CD4-positive, alpha-beta memory T cell (primary cell): ENCODE results near the gene CDC42BPB. TPM values are rescaled to one million over a fixed set of nuclear protein-coding genes. Genes with fewer than 3 reads are reported as not detected.

Experiments used
- CTCF ChIA-PET: fragments of 350-600 bp; sonication (Branson Sonifier 250); formaldehyde crosslinking; loops from one replicate; lab custom pipeline; 2021; ENCODE audit warnings: inconsistent platforms; ENCODE audit not compliant: partially characterized antibody; lab: Charles Lee
- POLR2A ChIA-PET: fragments of 350-600 bp; sonication (Branson Sonifier 250); formaldehyde crosslinking; loops from one replicate; lab custom pipeline; 2021; ENCODE audit not compliant: partially characterized antibody; lab: Charles Lee
- DNase-seq, 5 donors: peaks; one replicate each; pipeline versions ENCODE4 v3.0.0 to v3.0.0-alpha.2; 2020 to 2022; ENCODE audit warnings: mixed read lengths in 1 of 5
- H3K27ac ChIP-seq: one replicate; pipeline ENCODE4 v1.7.0; 2013; ENCODE audit warnings: low read depth, low read length
- H3K27me3 ChIP-seq: 2 replicates; pipeline ENCODE4 v1.7.0; 2013; ENCODE audit warnings: mild to moderate bottlenecking, low read length, moderate library complexity; ENCODE audit not compliant: insufficient read depth
- H3K36me3 ChIP-seq: 2 replicates; pipeline ENCODE4 v1.7.0; 2013; ENCODE audit warnings: mild to moderate bottlenecking, low read length, moderate library complexity; ENCODE audit not compliant: insufficient read depth
- H3K4me1 ChIP-seq: 2 replicates; pipeline ENCODE4 v1.7.0; 2013; ENCODE audit warnings: mild to moderate bottlenecking, low read length, moderate library complexity; ENCODE audit not compliant: insufficient read depth
- H3K4me3 ChIP-seq, 2 donors: one replicate each; pipeline ENCODE4 v1.7.0; 2013; ENCODE audit warnings: low read length in 2 of 2, mild to moderate bottlenecking in 1 of 2
- H3K9me3 ChIP-seq, 2 donors: one replicate each; pipeline ENCODE4 v1.7.0; 2013; ENCODE audit warnings: low read length in 2 of 2, control low read depth in 1 of 2; ENCODE audit not compliant: control insufficient read depth in 1 of 2
- H3K27ac Mint-ChIP-seq, 7 donors: one replicate each; pipeline ENCODE4 v1.8.0; 2020 to 2021; ENCODE audit warnings: mixed read lengths in 7 of 7, mild to moderate bottlenecking in 6 of 7, inconsistent platforms in 3 of 7, moderate library complexity in 3 of 7
- H3K27me3 Mint-ChIP-seq, 2 donors: one replicate each; pipeline ENCODE4 v1.8.0; 2020 to 2021; ENCODE audit warnings: mixed read lengths in 2 of 2
- H3K36me3 Mint-ChIP-seq, 2 donors: one replicate each; pipeline ENCODE4 v1.8.0; 2020 to 2021; ENCODE audit warnings: mixed read lengths in 2 of 2, inconsistent platforms in 1 of 2, mild to moderate bottlenecking in 1 of 2
- H3K4me1 Mint-ChIP-seq, 4 donors: one replicate each; pipeline ENCODE4 v1.8.0; 2020 to 2021; ENCODE audit warnings: mixed read lengths in 4 of 4, mild to moderate bottlenecking in 1 of 4
- H3K4me3 Mint-ChIP-seq, 8 donors: one replicate each; pipeline ENCODE4 v1.8.0; 2020 to 2021; ENCODE audit warnings: mixed read lengths in 8 of 8, mild to moderate bottlenecking in 7 of 8, moderate library complexity in 6 of 8, inconsistent platforms in 3 of 8
- H3K9me3 Mint-ChIP-seq, 8 donors: one replicate each; pipeline ENCODE4 v1.8.0; 2020 to 2021; ENCODE audit warnings: mixed read lengths in 8 of 8, mild to moderate bottlenecking in 5 of 8, inconsistent platforms in 3 of 8, moderate library complexity in 1 of 8
- intact Hi-C: fragments of 100-400 bp; cut with micrococcal nuclease; formaldehyde crosslinking; loops from one replicate; pipeline ENCODE4 v1.15.1; 2023
- polyA plus RNA-seq, 2 donors: library from polyadenylated mRNA; unstranded; fragments of 300-500 nt; fragmentation: Illumina TruSeq; gene quantifications; one replicate each; pipeline ENCODE4 v1.2.3, GENCODE V29; 2021
- total RNA-seq, 2 experiments: library from RNA; stranded (reverse); gene quantifications; one replicate each; pipeline ENCODE4 v1.2.3, GENCODE V29; 2021

The CDC42BPB gene, protein sequence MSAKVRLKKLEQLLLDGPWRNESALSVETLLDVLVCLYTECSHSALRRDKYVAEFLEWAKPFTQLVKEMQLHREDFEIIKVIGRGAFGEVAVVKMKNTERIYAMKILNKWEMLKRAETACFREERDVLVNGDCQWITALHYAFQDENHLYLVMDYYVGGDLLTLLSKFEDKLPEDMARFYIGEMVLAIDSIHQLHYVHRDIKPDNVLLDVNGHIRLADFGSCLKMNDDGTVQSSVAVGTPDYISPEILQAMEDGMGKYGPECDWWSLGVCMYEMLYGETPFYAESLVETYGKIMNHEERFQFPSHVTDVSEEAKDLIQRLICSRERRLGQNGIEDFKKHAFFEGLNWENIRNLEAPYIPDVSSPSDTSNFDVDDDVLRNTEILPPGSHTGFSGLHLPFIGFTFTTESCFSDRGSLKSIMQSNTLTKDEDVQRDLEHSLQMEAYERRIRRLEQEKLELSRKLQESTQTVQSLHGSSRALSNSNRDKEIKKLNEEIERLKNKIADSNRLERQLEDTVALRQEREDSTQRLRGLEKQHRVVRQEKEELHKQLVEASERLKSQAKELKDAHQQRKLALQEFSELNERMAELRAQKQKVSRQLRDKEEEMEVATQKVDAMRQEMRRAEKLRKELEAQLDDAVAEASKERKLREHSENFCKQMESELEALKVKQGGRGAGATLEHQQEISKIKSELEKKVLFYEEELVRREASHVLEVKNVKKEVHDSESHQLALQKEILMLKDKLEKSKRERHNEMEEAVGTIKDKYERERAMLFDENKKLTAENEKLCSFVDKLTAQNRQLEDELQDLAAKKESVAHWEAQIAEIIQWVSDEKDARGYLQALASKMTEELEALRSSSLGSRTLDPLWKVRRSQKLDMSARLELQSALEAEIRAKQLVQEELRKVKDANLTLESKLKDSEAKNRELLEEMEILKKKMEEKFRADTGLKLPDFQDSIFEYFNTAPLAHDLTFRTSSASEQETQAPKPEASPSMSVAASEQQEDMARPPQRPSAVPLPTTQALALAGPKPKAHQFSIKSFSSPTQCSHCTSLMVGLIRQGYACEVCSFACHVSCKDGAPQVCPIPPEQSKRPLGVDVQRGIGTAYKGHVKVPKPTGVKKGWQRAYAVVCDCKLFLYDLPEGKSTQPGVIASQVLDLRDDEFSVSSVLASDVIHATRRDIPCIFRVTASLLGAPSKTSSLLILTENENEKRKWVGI (N-terminal part only)
- total RNA-seq (1 to 10 TPM; 7.5 to 8.4 TPM), polyA plus RNA-seq (under 1 TPM; 0.02 to 0.80 TPM)

DNA sequence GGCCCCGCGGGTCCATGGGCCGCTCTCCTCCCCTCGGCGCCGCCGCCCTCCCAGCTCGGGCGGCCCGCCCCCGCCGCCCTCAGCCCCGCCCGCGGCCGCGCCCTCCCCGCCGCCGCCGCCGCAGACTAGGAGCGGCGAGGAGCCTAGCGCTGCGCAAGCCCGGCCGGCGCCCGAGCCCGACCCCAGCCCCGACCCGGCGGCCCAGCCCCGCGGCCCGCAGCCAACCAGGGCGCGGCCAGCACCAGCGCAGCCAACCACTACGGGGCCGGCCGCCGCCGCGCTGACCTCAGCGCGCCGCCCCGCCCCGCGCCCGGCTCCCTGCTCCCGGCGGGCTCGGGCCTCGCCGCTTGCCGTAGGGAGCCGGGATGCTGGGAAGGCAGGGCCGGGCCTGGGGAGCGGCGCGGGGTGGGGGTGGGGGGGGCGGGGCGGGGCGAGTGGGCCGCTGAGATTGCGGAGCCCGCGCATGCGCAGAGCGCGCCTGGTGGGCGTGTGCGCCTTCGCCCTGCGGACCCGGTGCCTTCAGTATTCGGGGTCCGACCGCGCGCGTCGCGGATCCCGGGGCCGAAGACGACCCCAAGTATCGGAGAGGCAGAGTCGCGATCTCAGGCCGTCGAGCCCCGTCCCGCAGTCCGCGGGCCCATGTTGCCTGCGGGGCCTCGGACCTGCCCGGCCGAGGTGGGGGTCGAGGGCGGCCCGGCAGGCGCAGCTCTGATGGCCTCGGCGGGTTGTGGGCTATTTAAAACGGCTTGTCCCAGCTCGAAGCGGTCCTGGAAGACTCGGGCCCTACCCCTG, at the start of gene CDC42BPB:
Gene CDC42BPB (minus strand): TSS at position 178 of the 792 bp plus-strand sequence. CDS start 376 bp downstream, outside the sequence.
- intact Hi-C loops = loop anchor here (1.0 to 10.0 kb wide), 2 partner anchors 18 to 283 kb away; partner anchors contain the start of gene TRAF3
- Histone ChIP-seq H3K4me1 (peaks cover 6% of the 10 kb centered on the region), H3K27ac (no peak within 1 kb of the TSS), H3K27me3 (no peaks in the 10 kb centered on the region), H3K36me3 (no peaks in the 10 kb centered on the region), H3K9me3 (no peaks in the 10 kb centered on the region), H3K4me3 (peak within 1 kb of the TSS in 1 of 2 donors; percentile 47)
- peak within 1 kb of the TSS in 2 of 7 donors; percentile 39 to 57 for H3K27ac Mint-ChIP-seq
- DNase-seq = peak; percentile 58 to 66 (median 64)
- H3K27me3 Mint-ChIP-seq = peaks cover 6 to 10% of the 10 kb centered on the region in 2 donors
- peak within 1 kb of the TSS; percentile 66 to 86 (median 79) for H3K4me3 Mint-ChIP-seq
- no peaks in the 10 kb centered on the region for H3K36me3 Mint-ChIP-seq
- peaks cover 9 to 13% (median 11%) of the 10 kb centered on the region in 4 donors for H3K4me1 Mint-ChIP-seq
- ChIA-PET POLR2A (interaction anchor here (1.0 to 1.2 kb wide), 2 partner anchors 108 to 276 kb away, joined by 3 to 4 read pairs; partner anchors contain the start of gene EIF5), CTCF (no interaction called here)
- peaks cover 0 to 2% (median 0%) of the 10 kb centered on the region in 8 donors for H3K9me3 Mint-ChIP-seq

DNA sequence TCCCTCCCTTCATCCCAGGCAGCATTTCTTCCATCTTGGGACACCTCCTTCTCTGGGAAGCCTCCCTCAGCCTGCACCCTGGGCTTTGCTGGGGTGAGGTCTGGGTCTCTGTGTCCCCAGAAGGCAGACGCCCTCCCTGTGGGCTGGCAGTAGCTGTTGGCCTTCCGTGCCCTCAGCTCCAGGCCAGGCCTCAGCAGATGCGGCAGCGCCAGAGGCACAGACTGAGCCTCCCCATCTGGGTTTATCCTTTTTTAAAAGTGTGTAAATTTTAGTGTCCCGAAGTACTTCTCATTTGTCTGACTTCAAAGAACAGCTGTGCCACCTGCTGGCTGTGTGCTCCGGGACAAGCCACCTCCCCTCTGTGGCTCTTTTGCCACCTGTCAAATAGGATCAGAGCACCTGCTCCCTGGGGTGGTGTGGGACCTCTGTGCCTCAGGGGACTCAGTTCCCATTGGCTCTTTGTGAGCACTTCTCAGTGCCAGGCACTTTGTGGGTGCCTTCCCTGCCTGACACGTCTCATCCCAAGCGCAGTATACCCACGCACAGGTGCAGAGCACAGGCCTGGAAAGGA, 48.3 kb upstream of the CDC42BPB start:
- Histone ChIP-seq H3K9me3 (no peaks in the 10 kb centered on the region), H3K36me3 (no peaks in the 10 kb centered on the region), H3K27me3 (peaks cover 8% of the 10 kb centered on the region), H3K27ac (no peak overlapping the region), H3K4me3 (no peak overlapping the region), H3K4me1 (peaks cover 13% of the 10 kb centered on the region)
- peaks cover 17 to 20% of the 10 kb centered on the region in 2 donors for H3K27me3 Mint-ChIP-seq
- H3K9me3 Mint-ChIP-seq = peaks cover 0 to 1% (median 0%) of the 10 kb centered on the region in 8 donors
- CTCF ChIA-PET = interaction anchor here (1.1 to 4.3 kb wide), 25 partner anchors 9 to 505 kb away, joined by 3 to 54 read pairs (median 4); partner anchors contain the start of gene EXOC3L4
- no peaks in the 10 kb centered on the region for H3K36me3 Mint-ChIP-seq
- no peak overlapping the region for H3K27ac Mint-ChIP-seq
- POLR2A ChIA-PET = no interaction called here
- DNase-seq = peak in 1 of 5 donors; percentile 13
- H3K4me1 Mint-ChIP-seq = peaks cover 4 to 21% (median 11%) of the 10 kb centered on the region in 4 donors
- intact Hi-C loops = loop anchor here (1.0 to 5.0 kb wide), 2 partner anchors 80 to 413 kb away; no protein-coding TSS in a partner anchor
- no peak overlapping the region for H3K4me3 Mint-ChIP-seq

DNA sequence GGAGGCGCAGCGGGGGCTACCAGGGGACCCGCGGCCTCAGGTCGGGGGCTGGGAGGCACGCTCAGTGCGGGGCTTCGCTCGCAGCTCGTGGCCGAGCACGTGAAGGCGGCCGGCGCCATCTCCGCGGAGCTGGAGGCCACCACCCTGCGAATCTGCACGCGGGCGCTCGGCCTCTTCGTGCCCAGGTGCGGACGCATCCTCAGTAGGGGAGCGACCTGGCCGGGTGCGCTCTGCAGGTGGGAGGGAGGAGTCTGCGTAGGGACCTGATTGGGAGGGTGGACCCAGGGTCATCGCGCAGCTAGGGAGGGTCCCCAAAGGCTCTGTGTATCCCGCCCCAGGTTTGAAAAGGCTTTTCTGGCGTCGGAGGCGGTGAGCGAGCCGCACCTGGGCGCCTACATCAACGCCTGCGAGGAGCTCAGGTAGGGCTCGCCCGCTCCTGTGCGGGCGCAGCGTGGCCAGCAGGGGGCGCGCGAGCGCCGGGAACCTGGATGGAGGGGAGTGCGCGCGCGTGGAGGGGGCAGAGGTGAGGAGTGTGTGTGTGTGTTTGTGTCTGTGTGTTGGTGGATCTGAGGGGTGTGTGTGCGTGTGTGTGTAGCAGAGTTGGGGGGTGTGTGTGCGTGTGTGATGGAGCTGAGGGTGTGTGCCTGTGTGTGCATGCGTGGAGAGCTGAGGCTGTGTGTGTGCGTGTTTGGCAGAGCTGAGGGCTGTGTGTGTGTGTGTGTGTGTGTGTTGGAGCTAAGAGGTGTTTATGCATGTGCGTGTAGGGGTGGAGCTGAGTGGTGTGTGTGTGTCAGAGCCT, 47.5 kb upstream of the CDC42BPB start:
- intact Hi-C loops = loop anchor here (1.0 to 5.0 kb wide), 2 partner anchors 80 to 413 kb away; no protein-coding TSS in a partner anchor
- peaks cover 0 to 1% (median 0%) of the 10 kb centered on the region in 8 donors for H3K9me3 Mint-ChIP-seq
- H3K4me1 ChIP-seq = peaks cover 13% of the 10 kb centered on the region
- ChIA-PET CTCF (interaction anchor here (0.6 to 4.3 kb wide), 45 partner anchors 8 to 510 kb away, joined by 3 to 54 read pairs (median 4); partner anchors contain the start of gene EXOC3L4), POLR2A (interaction anchor here (0.8 kb wide), 1 partner anchor 9 kb away, joined by 4 read pairs; no protein-coding TSS in a partner anchor)
- H3K36me3 Mint-ChIP-seq = no peaks in the 10 kb centered on the region
- H3K9me3 ChIP-seq = no peaks in the 10 kb centered on the region
- peaks cover 17 to 20% of the 10 kb centered on the region in 2 donors for H3K27me3 Mint-ChIP-seq
- H3K27me3 ChIP-seq = peaks cover 8% of the 10 kb centered on the region
- peaks cover 4 to 21% (median 11%) of the 10 kb centered on the region in 4 donors for H3K4me1 Mint-ChIP-seq
- H3K4me3 ChIP-seq = no peak overlapping the region
- H3K4me3 Mint-ChIP-seq = peak overlapping the region in 4 of 8 donors; percentile 29 to 58 (median 52)
- peak overlapping the region in 3 of 7 donors; percentile 52 to 82 (median 68) for H3K27ac Mint-ChIP-seq
- no peak overlapping the region for H3K27ac ChIP-seq
- peak; percentile 61 to 73 (median 68) for DNase-seq
- H3K36me3 ChIP-seq = no peaks in the 10 kb centered on the region

DNA sequence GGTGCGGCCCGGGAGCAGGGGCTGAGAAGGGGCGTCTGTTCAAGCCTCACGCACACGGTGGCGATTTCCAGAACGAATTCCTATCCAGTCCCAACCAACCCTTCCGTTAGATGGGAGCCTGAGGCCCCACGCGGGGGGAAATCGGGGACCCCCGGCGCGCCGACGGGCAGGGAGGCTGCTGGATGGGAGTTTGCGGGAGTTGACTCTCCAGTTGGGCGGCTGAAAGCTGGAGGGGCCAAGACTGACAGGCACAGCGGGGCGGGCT, 47.0 kb upstream of the CDC42BPB start:
- Histone ChIP-seq H3K27me3 (peaks cover 8% of the 10 kb centered on the region), H3K4me1 (peaks cover 13% of the 10 kb centered on the region), H3K4me3 (no peak overlapping the region), H3K9me3 (no peaks in the 10 kb centered on the region), H3K27ac (no peak overlapping the region), H3K36me3 (no peaks in the 10 kb centered on the region)
- no peak overlapping the region for H3K4me3 Mint-ChIP-seq
- ChIA-PET CTCF (interaction anchor here (0.6 to 4.3 kb wide), 41 partner anchors 9 to 510 kb away, joined by 3 to 54 read pairs (median 4); partner anchors contain the start of gene EXOC3L4), POLR2A (no interaction called here)
- peaks cover 17 to 20% of the 10 kb centered on the region in 2 donors for H3K27me3 Mint-ChIP-seq
- DNase-seq = no peak
- peaks cover 4 to 21% (median 11%) of the 10 kb centered on the region in 4 donors for H3K4me1 Mint-ChIP-seq
- H3K9me3 Mint-ChIP-seq = peaks cover 0 to 1% (median 0%) of the 10 kb centered on the region in 8 donors
- intact Hi-C loops = no loop called here
- H3K36me3 Mint-ChIP-seq = no peaks in the 10 kb centered on the region
- peak overlapping the region in 1 of 7 donors; percentile 82 for H3K27ac Mint-ChIP-seq

DNA sequence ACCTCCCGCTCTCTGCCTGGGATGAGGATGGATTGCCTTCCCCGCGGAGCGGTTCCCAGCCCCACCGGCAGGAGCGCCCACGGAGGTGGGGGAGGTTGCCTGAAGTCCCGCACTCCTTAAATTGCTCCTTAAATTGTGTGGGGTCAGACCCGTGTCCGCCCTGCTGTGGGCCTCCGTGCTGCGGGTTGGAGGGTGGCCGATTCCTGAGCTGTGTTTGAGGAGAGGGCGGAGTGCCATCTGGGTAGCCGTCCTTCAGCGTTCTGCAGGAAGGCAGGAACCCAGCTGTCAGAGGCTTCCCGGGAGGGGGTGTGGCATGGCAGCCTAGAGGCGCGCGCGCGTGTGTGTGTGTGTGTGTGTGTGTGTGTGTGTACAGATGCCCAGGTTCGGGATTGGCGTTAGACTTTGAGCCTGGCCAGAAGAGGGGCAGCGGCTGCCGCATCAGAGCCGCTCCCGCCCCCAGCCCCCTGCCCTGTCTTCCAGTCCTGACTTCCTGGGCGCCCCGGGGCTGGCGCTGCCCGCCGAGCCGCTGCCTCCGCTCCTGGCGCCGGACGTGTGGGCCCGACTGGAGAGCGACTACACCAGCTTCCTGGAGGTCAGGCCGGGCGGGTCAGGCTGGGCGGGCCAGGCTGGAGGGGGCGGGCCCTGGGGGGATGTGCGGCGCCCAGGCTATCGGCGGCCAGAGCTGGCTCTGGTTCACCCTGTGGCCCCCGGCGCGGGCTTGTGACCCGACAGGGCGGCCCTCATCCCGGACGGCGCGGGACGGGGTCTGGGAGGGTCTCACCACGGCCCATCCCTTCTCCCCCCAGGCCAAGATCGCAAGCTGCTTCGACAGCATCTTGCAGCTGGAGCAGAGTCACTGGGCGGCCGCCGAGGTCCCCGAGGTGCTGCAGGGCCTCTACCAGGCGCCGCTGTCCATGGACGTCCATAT, 46.4 kb upstream of the CDC42BPB start:
- ChIA-PET CTCF (interaction anchor here (0.9 to 4.3 kb wide), 13 partner anchors 8 to 443 kb away, joined by 3 to 54 read pairs (median 5); partner anchors contain the start of gene EXOC3L4), POLR2A (no interaction called here)
- Histone ChIP-seq H3K4me3 (no peak overlapping the region), H3K27me3 (peaks cover 8% of the 10 kb centered on the region), H3K9me3 (no peaks in the 10 kb centered on the region), H3K4me1 (peaks cover 13% of the 10 kb centered on the region), H3K27ac (no peak overlapping the region), H3K36me3 (no peaks in the 10 kb centered on the region)
- Mint-ChIP-seq H3K36me3 (no peaks in the 10 kb centered on the region), H3K4me3 (peak overlapping the region in 3 of 8 donors; percentile 17 to 40 (median 23)), H3K9me3 (peaks cover 0 to 1% (median 0%) of the 10 kb centered on the region in 8 donors), H3K27ac (no peak overlapping the region), H3K4me1 (peaks cover 4 to 21% (median 11%) of the 10 kb centered on the region in 4 donors), H3K27me3 (peaks cover 17 to 20% of the 10 kb centered on the region in 2 donors)
- DNase-seq = no peak
- intact Hi-C loops = no loop called here
